ENCODE measurements around the gene POP5.

DNA sequence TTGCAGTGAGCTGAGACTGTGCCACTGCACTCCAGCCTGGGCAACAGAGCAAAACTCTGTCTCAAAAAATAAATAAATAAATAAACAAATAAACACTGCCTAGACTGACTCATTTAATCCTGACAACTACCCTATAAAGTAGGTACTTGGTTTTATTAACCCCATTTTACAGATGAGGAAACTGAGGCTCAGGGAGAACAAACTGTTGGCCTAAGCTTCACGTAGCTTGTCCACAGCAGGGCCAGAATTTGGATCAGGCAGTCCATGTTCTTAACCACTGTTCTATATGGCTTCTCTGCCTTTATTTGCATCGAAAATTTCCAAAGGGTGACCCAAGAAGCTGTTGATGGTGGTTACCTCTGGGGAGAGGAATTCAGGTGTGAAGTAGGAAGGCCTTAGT lies 5.7 kb upstream of the POP5 start:
- TF ChIP-seq POLR2A (IDR thresholded peaks at IDR 0.05), result no peak
- TF ChIP-seq, protein P1, sequence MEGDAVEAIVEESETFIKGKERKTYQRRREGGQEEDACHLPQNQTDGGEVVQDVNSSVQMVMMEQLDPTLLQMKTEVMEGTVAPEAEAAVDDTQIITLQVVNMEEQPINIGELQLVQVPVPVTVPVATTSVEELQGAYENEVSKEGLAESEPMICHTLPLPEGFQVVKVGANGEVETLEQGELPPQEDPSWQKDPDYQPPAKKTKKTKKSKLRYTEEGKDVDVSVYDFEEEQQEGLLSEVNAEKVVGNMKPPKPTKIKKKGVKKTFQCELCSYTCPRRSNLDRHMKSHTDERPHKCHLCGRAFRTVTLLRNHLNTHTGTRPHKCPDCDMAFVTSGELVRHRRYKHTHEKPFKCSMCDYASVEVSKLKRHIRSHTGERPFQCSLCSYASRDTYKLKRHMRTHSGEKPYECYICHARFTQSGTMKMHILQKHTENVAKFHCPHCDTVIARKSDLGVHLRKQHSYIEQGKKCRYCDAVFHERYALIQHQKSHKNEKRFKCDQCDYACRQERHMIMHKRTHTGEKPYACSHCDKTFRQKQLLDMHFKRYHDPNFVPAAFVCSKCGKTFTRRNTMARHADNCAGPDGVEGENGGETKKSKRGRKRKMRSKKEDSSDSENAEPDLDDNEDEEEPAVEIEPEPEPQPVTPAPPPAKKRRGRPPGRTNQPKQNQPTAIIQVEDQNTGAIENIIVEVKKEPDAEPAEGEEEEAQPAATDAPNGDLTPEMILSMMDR (IDR thresholded peaks at IDR 0.05), result no peak

Measured in thyroid gland (tissue), 4 donors.